G401.6 (cell line): ENCODE results near the gene THOP1.

Experiments used
- FAIRE-seq: peaks from 2 replicates; lab custom pipeline; 2012; peaks lifted over from hg19 to GRCh38; lab: Jason Lieb, UNC

THOP1 gene

GRCh38 chr19:2804156-2805004, 19.1 kb downstream of the THOP1 start:
- FAIRE-seq, result no peak

DNA sequence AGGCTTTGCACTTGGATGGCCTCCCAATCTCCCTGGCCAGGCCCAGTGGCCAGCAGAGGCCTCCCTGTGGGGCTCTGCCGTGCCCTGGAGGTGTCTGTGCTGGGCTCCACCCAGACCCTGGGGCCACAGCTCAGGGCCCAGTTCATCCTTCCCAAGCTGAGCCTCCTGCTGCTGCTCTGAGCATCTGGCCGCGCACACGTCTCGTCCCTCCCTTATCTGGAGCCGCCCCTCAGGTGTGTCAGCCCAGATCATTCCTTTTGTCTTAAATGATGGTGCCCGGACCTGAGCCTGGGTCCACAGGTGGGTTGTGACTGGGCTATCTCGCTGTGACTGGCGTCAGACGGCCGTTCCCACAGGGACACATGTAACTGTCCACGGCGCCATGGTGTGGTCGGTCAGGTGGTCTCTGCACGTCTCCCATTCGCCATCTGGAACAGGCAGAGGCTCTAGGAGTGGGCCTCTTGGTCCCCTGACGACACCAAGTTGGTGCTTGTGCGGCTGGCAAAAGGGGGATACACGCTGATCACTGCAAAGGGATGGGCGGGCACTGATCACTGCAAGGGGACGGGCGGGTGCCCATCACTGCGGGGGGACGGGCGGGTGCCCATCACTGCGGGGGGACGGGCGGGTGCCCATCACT, 20.1 kb downstream of the THOP1 start:
- no peak for FAIRE-seq

- FAIRE-seq, result no peak
Measured at GRCh38 chr19:2805991-2806649, 20.8 kb downstream of the THOP1 start.

- no peak for FAIRE-seq
Measured at GRCh38 chr19:2806736-2807378, 21.6 kb downstream of the THOP1 start.

DNA sequence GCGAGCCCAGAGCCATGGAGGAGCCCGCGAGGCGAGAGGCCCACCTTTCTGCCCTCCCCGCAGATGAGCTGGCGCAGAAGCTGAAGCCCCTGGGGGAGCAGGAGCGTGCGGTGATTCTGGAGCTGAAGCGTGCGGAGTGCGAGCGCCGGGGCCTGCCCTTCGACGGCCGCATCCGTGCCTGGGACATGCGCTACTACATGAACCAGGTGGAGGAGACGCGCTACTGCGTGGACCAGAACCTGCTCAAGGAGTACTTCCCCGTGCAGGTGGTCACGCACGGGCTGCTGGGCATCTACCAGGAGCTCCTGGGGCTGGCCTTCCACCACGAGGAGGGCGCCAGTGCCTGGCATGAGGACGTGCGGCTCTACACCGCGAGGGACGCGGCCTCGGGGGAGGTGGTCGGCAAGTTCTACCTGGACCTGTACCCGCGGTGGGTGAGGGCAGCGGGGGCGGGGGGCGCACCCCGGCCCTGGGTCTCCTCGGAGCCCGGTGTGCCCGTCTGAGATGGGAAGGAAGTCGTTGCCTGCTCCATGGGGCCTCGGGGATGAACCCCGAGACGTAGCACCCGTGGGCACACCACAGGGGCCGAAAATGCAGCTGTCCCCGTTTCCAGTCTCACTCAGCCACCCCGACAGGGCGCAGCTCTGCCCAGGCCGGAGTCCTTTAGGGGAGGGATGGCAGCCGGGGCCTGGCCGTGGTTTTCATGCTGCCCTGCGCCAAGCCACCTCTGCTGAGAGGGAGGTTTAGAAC, 22.3 kb downstream of the THOP1 start:
- no peak for FAIRE-seq

DNA sequence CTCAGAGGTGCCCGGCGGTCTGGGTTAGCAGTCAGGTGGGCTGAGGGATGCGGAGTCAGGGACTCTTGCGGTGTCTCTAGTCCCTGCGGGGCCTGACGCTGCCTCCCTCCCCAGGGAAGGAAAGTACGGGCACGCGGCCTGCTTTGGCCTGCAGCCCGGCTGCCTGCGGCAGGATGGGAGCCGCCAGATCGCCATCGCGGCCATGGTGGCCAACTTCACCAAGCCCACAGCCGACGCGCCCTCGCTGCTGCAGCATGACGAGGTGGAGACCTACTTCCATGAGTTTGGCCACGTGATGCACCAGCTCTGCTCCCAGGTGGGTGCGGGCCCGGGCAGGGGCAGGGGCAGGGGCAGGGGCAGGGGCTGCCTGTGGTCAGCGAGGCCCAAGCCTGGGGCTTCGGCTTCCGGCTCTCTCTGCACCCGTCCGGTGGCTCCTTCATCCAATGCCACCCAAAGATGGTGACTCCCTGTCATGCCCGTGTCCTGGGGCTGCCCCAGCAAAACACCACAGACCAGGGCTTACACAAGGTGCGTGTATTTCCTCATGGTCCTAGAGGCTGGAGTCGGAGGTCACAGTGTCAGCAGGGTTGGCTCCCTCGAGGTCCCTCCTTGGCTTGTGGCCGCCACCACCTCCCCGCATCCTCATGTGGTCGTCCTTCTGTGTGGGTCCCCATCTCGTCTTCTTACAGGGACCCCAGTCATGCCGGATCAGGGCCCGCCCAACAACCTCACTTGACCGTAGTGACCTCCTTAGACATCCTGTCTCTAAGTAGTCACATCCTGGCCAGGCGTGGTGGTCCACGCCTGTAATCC, 23.0 kb downstream of the THOP1 start:
- FAIRE-seq, result no peak

DNA sequence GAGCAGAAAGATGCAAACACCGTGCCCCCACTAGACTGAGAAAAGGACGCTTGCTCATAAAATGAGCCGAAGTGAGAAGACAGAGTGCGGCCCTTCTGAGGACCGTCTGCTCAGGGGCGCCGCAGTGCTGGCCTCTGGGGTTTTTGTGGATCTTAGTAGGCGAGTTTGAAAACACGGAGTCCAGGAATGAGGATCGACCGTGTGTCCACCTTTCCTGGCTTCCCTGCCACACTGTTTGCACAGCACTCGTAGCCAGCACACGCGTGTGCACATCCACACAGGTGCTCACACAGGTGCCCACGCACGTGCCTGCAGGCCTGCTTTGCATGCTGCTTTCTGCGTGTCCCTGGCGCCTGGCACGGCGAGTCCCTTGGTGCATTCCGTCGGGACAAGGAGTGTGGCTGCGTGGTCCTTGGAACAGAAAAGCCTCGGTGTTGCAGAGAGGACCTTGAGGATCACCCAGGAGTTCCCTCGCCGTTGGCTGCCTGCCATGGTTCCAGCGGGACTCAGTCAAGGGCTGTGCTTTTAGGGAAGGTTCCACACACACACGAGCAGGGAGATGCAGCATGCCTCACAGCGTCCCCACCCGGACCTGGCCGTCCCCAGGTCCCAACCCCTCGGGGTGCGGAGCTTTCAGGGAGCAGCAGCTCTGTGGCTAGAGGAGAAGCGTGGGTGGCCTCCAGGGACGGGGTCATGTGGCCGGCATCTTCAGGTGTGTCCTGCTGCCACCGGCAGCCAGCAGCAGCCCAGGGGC, 24.3 kb downstream of the THOP1 start:
- no peak for FAIRE-seq

GRCh38 chr19:2810141-2811091, 25.1 kb downstream of the THOP1 start:
- FAIRE-seq, result no peak

DNA sequence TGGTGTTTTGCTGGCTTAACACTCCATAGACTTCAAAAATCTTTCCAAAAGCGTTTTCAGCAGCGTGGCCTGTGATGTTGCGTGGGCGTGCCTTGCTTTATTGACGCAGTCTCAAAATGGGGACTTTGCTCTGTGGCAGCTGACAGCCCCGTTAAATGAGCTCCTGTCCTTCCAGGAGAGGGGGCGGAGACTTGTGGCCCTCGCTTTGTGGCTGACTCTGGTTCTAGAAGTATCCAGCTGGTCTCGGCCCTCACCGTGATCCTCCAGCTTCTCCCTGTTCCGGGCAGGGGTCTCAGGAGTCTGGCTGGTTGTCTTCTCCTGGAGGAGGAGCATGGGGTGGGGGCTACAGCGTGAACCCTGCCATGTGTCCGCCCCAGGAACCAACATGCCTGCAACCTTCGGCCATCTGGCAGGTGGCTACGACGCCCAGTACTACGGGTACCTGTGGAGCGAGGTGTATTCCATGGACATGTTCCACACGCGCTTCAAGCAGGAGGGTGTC, 26.0 kb downstream of the THOP1 start:
- FAIRE-seq, result no peak

DNA sequence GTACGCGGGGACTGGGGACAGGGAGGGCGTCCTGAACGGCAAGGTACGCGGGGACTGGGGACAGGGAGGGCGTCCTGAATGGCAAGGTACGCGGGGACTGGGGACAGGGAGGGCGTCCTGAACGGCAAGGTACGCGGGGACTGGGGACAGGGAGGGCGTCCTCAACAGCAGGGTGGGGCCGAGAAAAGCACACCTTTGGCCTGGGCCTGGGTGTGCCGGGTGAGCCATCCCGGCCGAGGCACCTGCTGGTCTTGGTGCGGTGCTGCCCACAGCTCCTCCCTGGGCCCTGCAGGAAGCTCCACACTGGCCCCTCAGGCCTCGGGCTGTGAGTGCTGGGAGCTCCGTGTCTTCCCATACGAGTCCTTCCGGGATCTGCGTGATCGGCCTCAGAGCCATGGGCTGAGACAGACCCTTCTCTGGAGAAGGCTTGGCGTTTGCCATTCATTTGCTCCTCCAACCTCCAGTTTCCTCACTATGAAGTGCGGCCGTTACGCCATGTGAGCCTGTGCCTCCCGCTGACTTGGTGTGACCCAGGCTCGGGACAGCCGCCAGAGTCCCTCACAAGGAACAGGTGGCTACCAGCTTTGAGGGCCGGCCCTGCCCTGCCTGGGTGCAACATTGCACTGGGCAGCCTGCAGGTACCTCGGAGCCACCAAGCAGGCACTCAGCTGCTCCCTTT, 26.6 kb downstream of the THOP1 start:
- FAIRE-seq, result no peak

DNA sequence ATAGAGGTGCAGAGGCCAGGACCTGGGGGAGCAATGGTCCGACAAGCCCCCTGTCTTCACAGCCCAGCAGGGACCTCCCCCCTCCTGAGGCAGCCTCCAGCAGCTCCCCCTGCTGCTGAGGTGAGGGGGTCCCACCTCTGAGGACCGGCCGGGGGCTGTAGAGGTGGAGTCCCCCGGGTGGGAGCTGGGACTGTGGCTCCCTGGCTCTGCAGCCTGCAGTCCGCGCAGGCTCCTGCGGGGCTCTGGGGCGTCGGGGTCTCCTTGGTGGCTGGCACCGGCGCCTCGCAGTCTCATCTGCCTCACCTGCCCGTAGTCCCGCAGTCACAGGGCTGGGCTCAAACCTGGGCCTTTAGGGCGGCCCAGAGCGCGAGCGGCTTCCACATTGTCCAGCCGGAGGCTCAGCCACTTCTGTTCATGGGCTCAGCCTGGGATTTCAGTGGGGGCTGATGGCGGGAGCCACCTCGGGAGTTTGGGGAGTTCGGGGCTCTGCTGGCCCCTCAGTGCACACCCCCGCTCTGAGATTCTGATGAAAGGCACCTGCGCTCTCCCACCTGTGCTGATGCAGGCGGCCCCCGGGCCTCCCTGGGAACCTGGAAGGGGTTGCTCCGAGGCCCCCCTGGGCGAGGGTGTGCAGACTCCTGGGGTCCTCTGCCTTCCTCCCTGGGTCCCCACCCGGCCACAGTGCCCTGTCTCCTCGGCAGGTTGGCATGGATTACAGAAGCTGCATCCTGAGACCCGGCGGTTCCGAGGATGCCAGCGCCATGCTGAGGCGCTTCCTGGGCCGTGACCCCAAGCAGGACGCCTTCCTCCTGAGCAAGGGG, 27.3 kb downstream of the THOP1 start:
- no peak for FAIRE-seq

DNA sequence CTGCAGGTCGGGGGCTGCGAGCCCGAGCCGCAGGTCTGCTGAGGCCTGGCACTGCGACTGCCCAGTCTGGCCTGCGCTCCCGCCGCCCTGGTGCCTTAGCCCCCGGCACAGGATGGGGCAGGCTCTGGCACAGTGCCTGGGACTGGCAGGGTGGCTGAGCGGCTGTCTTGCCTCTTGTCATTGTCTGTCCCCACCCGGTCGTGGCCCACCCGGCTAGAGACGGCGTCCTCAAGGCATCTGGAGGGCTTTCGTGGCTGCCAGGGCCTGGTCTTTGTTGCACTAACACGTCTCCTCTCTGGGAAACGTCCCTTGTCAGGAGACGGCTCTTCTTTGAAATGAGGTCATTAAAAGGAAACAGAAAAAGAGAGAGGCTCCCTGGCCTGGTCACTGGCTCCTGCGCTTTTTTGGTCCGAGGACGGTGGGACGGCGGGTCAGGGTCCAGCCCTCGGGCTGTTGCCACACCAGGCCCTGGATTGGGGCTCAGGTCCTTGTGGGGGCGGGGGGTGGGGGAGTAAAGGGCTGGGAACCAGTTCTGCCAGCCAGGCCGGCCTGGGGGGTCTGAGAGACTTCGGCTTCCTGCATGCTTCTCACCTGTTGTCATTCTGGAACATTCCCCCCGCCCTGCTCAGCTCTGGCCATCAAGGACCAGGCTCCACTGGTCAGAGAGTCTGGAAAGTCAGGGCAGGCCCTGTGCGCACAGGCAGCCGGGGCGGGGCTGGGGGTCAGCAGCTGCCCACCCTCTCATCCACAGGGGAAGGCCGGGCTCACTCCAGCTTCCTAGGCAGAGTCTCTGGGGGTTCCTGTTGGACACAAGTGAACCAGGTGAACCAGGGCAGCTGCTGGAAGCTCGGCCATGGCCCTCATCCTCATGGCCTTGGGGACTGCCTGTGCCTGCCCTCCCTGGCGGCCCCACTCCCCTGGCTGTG, 28.2 kb downstream of the THOP1 start:
- no peak for FAIRE-seq

GRCh38 chr19:2814426-2814825, 29.1 kb downstream of the THOP1 start:
- FAIRE-seq, result no peak

DNA sequence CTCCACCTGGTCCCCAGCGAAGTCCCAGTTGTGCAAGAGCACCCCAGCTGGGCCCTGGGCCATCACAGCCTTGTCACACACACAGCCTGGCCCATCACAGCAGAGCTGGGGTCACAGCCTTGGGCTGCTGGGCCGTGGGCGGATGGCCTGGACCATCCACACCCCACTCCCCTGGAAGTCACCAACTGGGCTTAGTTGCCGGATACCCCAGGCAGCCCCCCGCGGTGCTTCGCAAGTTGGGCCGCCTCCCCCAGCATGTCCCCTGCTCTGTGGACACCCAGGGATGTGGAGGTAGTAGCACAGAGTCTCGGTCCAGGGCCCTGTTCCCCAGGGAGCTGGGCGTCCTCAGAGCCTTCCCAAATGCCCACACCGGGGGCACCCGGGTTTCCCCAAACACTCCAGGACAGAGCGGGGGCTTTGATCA, 29.9 kb downstream of the THOP1 start:
- no peak for FAIRE-seq

- no peak for FAIRE-seq
Measured at GRCh38 chr19:2815923-2816322, 30.6 kb downstream of the THOP1 start.

GRCh38 chr19:2816641-2817040, 31.3 kb downstream of the THOP1 start:
- no peak for FAIRE-seq
